ENCODE results near the gene SH3GL2.

SH3GL2 gene

DNA sequence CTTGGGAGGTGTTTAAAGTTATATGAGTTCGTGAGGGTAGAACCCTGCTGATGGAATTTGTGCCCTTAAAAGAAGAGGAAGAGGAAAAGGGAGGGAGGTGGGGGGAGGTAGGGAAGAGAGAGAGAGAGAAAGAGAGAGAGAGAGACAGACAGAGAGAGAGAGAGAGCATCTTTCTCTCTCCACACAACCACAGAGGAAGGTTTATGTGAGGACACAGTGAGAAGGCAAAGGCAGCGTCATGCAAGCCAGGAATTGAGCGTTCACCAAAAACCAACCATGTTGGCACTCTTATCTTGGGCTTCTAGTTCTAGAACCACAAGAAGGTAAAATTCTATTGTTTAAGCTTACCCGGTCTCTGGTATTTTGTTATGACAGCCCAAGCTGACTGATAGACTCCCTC, 152.4 kb downstream of the SH3GL2 start:
- no peak for DNase-seq (ENCODE audit: low spot score)
- TF ChIP-seq, protein P1, sequence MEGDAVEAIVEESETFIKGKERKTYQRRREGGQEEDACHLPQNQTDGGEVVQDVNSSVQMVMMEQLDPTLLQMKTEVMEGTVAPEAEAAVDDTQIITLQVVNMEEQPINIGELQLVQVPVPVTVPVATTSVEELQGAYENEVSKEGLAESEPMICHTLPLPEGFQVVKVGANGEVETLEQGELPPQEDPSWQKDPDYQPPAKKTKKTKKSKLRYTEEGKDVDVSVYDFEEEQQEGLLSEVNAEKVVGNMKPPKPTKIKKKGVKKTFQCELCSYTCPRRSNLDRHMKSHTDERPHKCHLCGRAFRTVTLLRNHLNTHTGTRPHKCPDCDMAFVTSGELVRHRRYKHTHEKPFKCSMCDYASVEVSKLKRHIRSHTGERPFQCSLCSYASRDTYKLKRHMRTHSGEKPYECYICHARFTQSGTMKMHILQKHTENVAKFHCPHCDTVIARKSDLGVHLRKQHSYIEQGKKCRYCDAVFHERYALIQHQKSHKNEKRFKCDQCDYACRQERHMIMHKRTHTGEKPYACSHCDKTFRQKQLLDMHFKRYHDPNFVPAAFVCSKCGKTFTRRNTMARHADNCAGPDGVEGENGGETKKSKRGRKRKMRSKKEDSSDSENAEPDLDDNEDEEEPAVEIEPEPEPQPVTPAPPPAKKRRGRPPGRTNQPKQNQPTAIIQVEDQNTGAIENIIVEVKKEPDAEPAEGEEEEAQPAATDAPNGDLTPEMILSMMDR (IDR thresholded peaks at IDR 0.05; ENCODE audit: borderline replicate concordance, control extremely low read depth, extremely low read depth, insufficient read depth, missing control alignments) = no peak
- in situ Hi-C loops (cut with MboI; ENCODE audit: low sequenced_read_pairs, unreplicated experiment) = no loop called here

DNA sequence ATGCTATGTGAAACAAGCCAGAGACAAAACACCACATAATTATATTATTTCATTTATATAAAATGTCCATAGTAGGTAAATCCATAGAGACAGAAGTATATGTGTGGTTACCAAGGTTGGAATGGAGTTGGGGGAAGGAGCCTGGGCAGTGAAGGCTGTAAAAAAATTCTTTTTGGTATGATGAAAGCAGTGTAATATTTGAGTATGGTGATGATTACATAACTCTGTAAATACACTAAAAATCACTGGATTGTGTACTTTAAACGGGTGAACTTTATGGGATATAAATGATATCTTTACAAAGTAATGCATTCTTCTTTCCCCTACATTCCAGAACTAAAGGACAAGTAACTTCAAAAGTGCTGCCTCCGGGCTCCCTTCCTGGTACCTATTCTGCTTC, 155.8 kb downstream of the SH3GL2 start:
- DNase-seq (ENCODE audit: low spot score) = no peak
- TF ChIP-seq, protein P1 (IDR thresholded peaks at IDR 0.05; ENCODE audit: borderline replicate concordance, control extremely low read depth, extremely low read depth, insufficient read depth, missing control alignments) = no peak
- in situ Hi-C loops (cut with MboI; ENCODE audit: low sequenced_read_pairs, unreplicated experiment) = no loop called here

DNA sequence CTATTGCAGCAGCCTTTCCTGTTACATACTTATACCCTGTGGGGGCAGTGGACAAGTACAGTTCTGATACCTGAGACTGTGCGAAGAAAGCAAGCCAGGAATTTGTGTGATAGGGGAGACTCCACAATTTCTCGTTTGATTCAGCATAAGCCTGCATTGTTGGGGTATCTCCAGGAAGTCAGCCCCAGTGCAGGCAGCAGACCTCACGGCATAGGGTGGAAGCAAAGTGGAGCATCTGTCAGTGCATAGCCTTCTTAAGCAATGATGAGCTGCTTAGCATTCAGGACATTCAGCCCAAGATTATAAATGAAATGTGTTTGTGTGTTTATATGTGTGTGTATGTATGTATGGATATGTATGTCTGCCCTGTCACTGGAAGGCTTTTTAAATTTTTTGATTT, 157.0 kb downstream of the SH3GL2 start:
- in situ Hi-C loops (cut with MboI; ENCODE audit: low sequenced_read_pairs, unreplicated experiment) = no loop called here
- no peak for DNase-seq (ENCODE audit: low spot score)
- TF ChIP-seq, protein P1 (IDR thresholded peaks at IDR 0.05; ENCODE audit: borderline replicate concordance, control extremely low read depth, extremely low read depth, insufficient read depth, missing control alignments) = no peak

DNA sequence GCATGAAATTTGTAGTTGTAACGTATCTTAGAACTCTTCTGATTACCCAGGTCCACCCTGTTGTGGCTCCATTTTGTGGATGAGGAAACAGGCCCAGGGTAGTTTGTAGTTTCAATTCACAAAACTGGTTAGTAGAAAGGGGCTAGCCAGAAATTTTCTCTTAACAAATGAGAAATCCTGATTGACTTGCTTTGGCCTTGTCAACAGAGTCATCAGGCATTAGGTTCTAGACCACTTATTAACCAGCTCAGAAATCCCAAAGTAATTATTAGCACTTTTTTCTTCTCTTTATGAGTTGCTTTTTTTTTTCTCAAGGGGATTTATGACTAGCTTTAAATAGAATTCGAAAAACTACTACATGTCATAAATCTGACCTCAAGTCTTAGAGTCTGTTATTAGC, 160.2 kb downstream of the SH3GL2 start:
- in situ Hi-C loops (cut with MboI; ENCODE audit: low sequenced_read_pairs, unreplicated experiment) = no loop called here
- TF ChIP-seq, protein P1 (IDR thresholded peaks at IDR 0.05; ENCODE audit: borderline replicate concordance, control extremely low read depth, extremely low read depth, insufficient read depth, missing control alignments) = no peak
- no peak for DNase-seq (ENCODE audit: low spot score)

DNA sequence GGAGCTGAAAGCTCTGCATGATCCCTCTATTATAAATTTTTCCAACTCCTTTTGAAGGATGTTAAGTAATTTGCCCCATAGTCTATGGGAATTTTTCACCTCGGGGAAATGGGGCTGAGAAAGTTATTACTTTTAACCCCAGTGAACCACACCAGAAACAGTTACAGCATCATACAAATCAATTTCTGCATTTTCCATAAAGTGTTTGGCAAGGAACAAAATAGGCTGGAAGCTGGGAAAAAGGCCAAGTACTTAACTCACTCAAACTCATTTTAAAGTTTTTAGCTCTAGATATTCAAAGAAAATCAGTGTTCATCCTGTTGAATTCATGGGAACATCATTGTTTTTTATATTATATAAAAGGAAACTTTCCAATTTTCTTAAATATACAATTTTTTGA, 160.9 kb downstream of the SH3GL2 start:
- in situ Hi-C loops (cut with MboI; ENCODE audit: low sequenced_read_pairs, unreplicated experiment) = no loop called here
- no peak for DNase-seq (ENCODE audit: low spot score)
- TF ChIP-seq, protein P1 (IDR thresholded peaks at IDR 0.05; ENCODE audit: borderline replicate concordance, control extremely low read depth, extremely low read depth, insufficient read depth, missing control alignments) = no peak

DNA sequence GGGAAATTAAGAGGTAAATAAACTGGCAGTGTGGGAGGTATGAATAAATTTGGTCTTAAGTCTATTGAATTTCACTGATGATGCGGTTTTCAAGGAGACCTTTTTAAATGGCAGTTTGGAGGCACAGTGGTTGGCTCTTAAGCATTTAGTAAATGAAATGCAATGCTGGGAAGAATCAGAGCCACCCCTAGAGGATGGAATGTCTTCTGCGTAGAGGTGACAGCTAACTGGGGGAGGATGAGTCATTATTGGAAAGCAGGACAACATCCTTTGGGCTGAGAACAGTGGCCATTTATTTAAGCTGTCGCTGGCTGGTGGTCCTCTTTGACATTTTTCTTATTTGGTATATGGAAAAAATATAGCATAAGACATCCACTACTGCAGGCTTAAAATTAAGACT, 163.2 kb downstream of the SH3GL2 start:
- no peak for DNase-seq (ENCODE audit: low spot score)
- TF ChIP-seq, protein P1 (IDR thresholded peaks at IDR 0.05; ENCODE audit: borderline replicate concordance, control extremely low read depth, extremely low read depth, insufficient read depth, missing control alignments) = no peak
- in situ Hi-C loops (cut with MboI; ENCODE audit: low sequenced_read_pairs, unreplicated experiment) = no loop called here

DNA sequence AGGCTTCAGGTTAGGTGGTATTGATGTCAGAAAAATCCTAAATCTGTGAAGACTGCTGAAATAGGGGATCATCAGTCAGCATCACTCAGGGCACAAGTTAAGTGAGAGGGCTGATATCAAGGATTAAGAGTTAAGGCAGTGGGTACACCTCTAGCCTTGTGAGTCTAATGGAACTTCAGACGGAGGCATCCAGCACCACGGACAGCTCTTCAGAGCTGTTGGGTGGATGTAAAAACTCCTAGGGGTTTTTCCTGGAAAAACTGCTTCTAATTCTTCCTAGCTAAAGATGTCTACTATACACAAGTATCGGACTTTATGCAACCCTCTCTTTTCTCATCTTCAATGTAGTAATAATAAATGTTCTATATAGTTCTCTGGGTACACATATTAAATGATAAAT, 165.9 kb downstream of the SH3GL2 start:
- TF ChIP-seq, protein P1 (IDR thresholded peaks at IDR 0.05; ENCODE audit: borderline replicate concordance, control extremely low read depth, extremely low read depth, insufficient read depth, missing control alignments) = no peak
- in situ Hi-C loops (cut with MboI; ENCODE audit: low sequenced_read_pairs, unreplicated experiment) = no loop called here
- no peak for DNase-seq (ENCODE audit: low spot score)

Measured in GM13976 (cell line).